Thyroid gland (tissue), 4 donors: Measurements from ENCODE around the gene RDM1. TPM values are rescaled to one million over a fixed set of nuclear protein-coding genes. Genes with fewer than 3 reads are reported as not detected.
A peak's percentile ranks its signal among the peaks of the same experiment; 100 is the strongest.

ENCODE experiments used
- DNase-seq, 2 donors: peaks; one replicate each; pipeline ENCODE4 v3.0.0-alpha.2; 2019
- H3K27ac ChIP-seq, 3 donors: fragments of 200-600 bp; sonication (generic); 1 replicate in 2 of 3; 2 replicates in 1 of 3; pipeline ENCODE4 v1.5.1; 2016 to 2019; ENCODE audit warnings: mild to moderate bottlenecking in 1 of 3, moderate library complexity in 1 of 3
- H3K27me3 ChIP-seq: fragments of 200-600 bp; sonication (generic); one replicate; pipeline ENCODE4 v1.5.1; 2019
- H3K36me3 ChIP-seq, 2 donors: fragments of 200-600 bp; sonication (generic); one replicate each; pipeline ENCODE4 v1.5.1; 2016 to 2019
- H3K4me1 ChIP-seq, 2 donors: fragments of 200-600 bp; sonication (generic); one replicate each; pipeline ENCODE4 v1.5.1; 2017 to 2019
- H3K4me3 ChIP-seq, 3 donors: fragments of 200-600 bp; sonication (generic); replicated peaks in 1 of 3; 1 replicate in 2 of 3; 2 replicates in 1 of 3; pipeline ENCODE4 v1.5.1; 2016; ENCODE audit warnings: mild to moderate bottlenecking in 1 of 3
- H3K9me3 ChIP-seq: fragments of 200-600 bp; sonication (generic); one replicate; pipeline ENCODE4 v1.5.1; 2017
- CTCF ChIP-seq, 6 experiments: fragments of 200-600 bp in 3 of 6; fragments of 450-650 bp in 3 of 6; sonication (generic) in 3 of 6; IDR thresholded peaks; one replicate each; pipeline ENCODE4 v1.5.1; 2016 to 2019; ENCODE audit warnings: antibody characterized with exemption in 6 of 6, mild to moderate bottlenecking in 2 of 6, inconsistent platforms in 1 of 6, moderate library complexity in 1 of 6
- POLR2A ChIP-seq, 2 donors: fragments of 450-650 bp; IDR thresholded peaks; one replicate each; pipeline ENCODE4 v1.6.1; 2017; ENCODE audit warnings: antibody characterized with exemption in 2 of 2, mild to moderate bottlenecking in 2 of 2, moderate library complexity in 1 of 2
- WGBS, 2 donors: methylation state at CpG; one replicate each; pipeline ENCODE4 v1.1.5; 2017; 5-methylcytosine and 5-hydroxymethylcytosine counted together
- intact Hi-C: fragments of 100-400 bp; cut with DNase I; formaldehyde crosslinking; loops from one replicate; pipeline ENCODE4 v1.15.1; 2023
- small RNA-seq: library from RNA; depleted of rRNA; stranded (forward); fragments of <200 nt; gene quantifications from one replicate; pipeline ENCODE3, GENCODE V24; 2016
- total RNA-seq, 4 donors: library from RNA; depleted of rRNA; stranded (reverse); fragments of >200 nt; gene quantifications; one replicate each; pipeline ENCODE4 v1.2.3, GENCODE V29; 2016

The RDM1 gene
- total RNA-seq, 4 donors from 2014 or later, result 0.93 TPM; not detected in 3

GRCh38 chr17:35872196-35872980 is 58.2 kb downstream of the RDM1 start:
- no peak overlapping the region for H3K27ac ChIP-seq
- H3K4me1 ChIP-seq, result no peaks in the 10 kb centered on the region
- no peaks in the 10 kb centered on the region for H3K9me3 ChIP-seq
- H3K36me3 ChIP-seq, result no peaks in the 10 kb centered on the region
- no peak overlapping the region for H3K4me3 ChIP-seq
- no peaks in the 10 kb centered on the region for H3K27me3 ChIP-seq
- intact Hi-C loops, result no loop called here
- WGBS, 2 donors, result 93 to 95% methylated on average over 12 of the region's 12 CpGs
- DNase-seq, result no peak
- no peak for TF ChIP-seq CTCF (IDR thresholded peaks at IDR 0.05)
- TF ChIP-seq POLR2A (IDR thresholded peaks at IDR 0.05), result no peak

DNA sequence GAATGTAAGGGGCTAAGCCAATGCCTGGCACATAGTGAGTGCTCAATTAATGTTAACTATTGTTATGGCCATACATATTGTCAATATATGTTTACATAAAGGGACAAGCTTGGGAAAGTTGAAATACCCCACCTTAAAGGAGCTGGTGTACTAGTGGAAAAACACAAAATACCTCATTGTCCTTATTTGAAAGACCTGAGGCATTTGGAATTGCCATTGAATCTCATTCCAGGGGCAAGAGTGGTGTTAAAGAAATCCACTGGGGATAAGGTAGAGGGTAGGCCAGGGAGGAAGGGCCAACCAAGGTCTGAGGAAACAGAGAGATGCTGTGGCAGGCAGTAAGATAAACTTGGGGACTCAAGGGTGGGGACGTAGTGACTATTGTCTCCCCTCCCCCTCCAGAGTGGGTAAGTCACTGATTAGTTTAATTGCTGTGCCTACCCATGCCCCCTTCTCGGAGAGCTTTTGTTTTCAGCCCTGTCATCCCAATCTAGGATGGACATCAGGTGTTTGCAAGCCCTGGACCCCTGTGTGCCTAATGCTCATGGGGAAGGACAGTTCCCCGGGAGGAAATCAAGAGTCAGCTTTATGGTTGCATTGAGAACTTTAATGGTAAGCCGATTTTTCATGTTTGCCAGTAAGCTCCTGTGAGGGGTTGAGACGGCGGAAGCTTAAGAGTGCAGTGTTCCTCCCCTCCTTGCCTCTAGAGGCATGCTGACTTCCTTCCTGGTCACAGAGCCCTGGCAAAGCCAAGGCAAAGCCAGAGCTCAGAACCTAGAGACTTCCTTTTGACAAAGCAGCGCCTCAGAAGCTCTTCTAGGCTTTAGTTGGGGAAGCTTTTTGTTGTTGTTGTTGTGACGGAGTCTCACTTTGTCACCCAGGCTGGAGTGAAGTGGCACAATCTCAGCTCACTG is 59.4 kb downstream of the RDM1 start:
- intact Hi-C loops, result no loop called here
- H3K27me3 ChIP-seq, result no peaks in the 10 kb centered on the region
- no peaks in the 10 kb centered on the region for H3K9me3 ChIP-seq
- no peaks in the 10 kb centered on the region for H3K4me1 ChIP-seq
- H3K36me3 ChIP-seq, result no peaks in the 10 kb centered on the region
- H3K27ac ChIP-seq, result no peak overlapping the region
- 74 to 80% methylated on average over 6 to 8 of the region's 8 CpGs for WGBS, 2 donors
- no peak for TF ChIP-seq CTCF (IDR thresholded peaks at IDR 0.05)
- no peak for TF ChIP-seq POLR2A (IDR thresholded peaks at IDR 0.05)
- no peak for DNase-seq
- H3K4me3 ChIP-seq, result no peak overlapping the region

DNA sequence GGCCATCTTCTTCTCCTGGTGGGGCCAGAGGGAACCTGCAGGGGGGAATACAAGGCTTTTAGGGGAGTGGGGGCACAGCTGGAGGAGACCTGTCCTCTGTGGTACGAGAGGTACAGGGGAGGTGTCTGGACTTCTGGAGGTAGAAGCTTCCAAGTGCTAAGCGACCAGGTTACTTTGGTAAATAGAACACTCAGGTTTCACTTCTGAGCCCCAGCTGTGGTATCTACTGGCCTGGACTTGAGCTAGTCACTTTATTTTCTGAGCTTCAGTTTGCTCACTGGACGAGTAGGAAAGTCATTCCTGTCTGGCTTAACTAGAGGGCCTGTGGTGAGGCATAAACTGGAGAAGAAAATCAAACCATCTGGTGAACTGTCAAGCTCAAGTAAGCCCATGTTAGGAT is 61.8 kb downstream of the RDM1 start, which contains the start of gene HEATR9:
TSS of gene HEATR9 (minus strand) at position 155 of the 400 bp plus-strand sequence. CDS start at position 6, 149 bp downstream.
- Histone ChIP-seq H3K36me3 (no peaks in the 10 kb centered on the region), H3K4me3 (no peak within 1 kb of the TSS), H3K27ac (no peak within 1 kb of the TSS), H3K4me1 (no peaks in the 10 kb centered on the region), H3K9me3 (no peaks in the 10 kb centered on the region), H3K27me3 (no peaks in the 10 kb centered on the region)
- no peak for DNase-seq
- intact Hi-C loops, result no loop called here
- WGBS, 2 donors, result 79 to 86% methylated on average over 3 of the region's 3 CpGs
- TF ChIP-seq CTCF (IDR thresholded peaks at IDR 0.05), result no peak
- no peak for TF ChIP-seq POLR2A (IDR thresholded peaks at IDR 0.05)

Small RNA genes lying within 50 kb of the gene (small RNA-seq; reads per million reads assigned to genes)
- 3,212 reads per million, percentile 99 among the genes with 10 or more reads in this experiment for gene RF00100

Other genes starting within 250 kb of the RDM1 start
- 10 to 100 TPM in 1 of 4 donors, 1 to 10 TPM in 2, under 1 TPM in 1; 0.94 to 14.5 (median 3.5) TPM for gene RASL10B, start 199.1 kb downstream of the RDM1 start, total RNA-seq
- gene GAS2L2, start 177.5 kb downstream of the RDM1 start, total RNA-seq, result not detected
- under 1 TPM in 1 of 4 donors, not detected in 3; 0.40 TPM for gene C17orf50, start 169.9 kb downstream of the RDM1 start, total RNA-seq
- 10 to 100 TPM; 12.4 to 48.0 (median 28.6) TPM for gene MMP28, start 135.1 kb downstream of the RDM1 start, total RNA-seq
- gene TAF15, start 121.3 kb downstream of the RDM1 start, total RNA-seq, result 10 to 100 TPM; 55.9 to 79.8 (median 65.4) TPM
- gene HEATR9, start 61.9 kb downstream of the RDM1 start, total RNA-seq, result under 1 TPM in 1 of 4 donors, not detected in 3; 0.40 TPM
- gene CCL5, start 50.4 kb downstream of the RDM1 start, total RNA-seq, result 1 to 10 TPM; 2.1 to 5.3 (median 3.8) TPM
- gene LYZL6, start 12.9 kb upstream of the RDM1 start, total RNA-seq, result not detected
- gene CCL16, start 50.7 kb upstream of the RDM1 start, total RNA-seq, result under 1 TPM in 1 of 4 donors, not detected in 3; 0.81 TPM
- gene CCL14, start 56.0 kb upstream of the RDM1 start, total RNA-seq, result 10 to 100 TPM in 3 of 4 donors, 1 to 10 TPM in 1; 3.0 to 43.0 (median 23.2) TPM
- under 1 TPM in 1 of 4 donors, not detected in 3; 0.33 TPM for gene CCL15, start 70.8 kb upstream of the RDM1 start, total RNA-seq
- gene CCL23, start 87.2 kb upstream of the RDM1 start, total RNA-seq, result 1 to 10 TPM in 2 of 4 donors, not detected in 2; 2.7 to 3.8 TPM
- 1 to 10 TPM in 2 of 4 donors, under 1 TPM in 1, not detected in 1; 0.89 to 4.7 (median 2.5) TPM for gene CCL18, start 133.5 kb upstream of the RDM1 start, total RNA-seq
- gene CCL3, start 159.4 kb upstream of the RDM1 start, total RNA-seq, result 1 to 10 TPM in 2 of 4 donors, not detected in 2; 1.7 to 3.9 TPM
- gene CCL4, start 173.1 kb upstream of the RDM1 start, total RNA-seq, result 1 to 10 TPM in 2 of 4 donors, under 1 TPM in 1, not detected in 1; 0.78 to 4.3 (median 2.7) TPM
- gene TBC1D3B, start 245.9 kb upstream of the RDM1 start, total RNA-seq, result 1 to 10 TPM in 1 of 4 donors, not detected in 3; 3.9 TPM